Measurements from ENCODE around the gene FBLN1. TPM values are rescaled to one million over a fixed set of nuclear protein-coding genes. Genes with fewer than 3 reads are reported as not detected.

The FBLN1 gene
- total RNA-seq, 2 donors from 2014 or later, result 92.8 to 354 TPM

- H3K27me3 ChIP-seq, result no peaks in the 10 kb centered on the region
- TF ChIP-seq CTCF (IDR thresholded peaks at IDR 0.05), result no peak
- no peaks in the 10 kb centered on the region for H3K4me1 ChIP-seq
- H3K9me3 ChIP-seq, result no peaks in the 10 kb centered on the region
- no peak for DNase-seq (ENCODE audit: low spot score)
- H3K27ac ChIP-seq, result no peak overlapping the region
- peaks cover 6% of the 10 kb centered on the region for H3K36me3 ChIP-seq
- no peak overlapping the region for H3K4me3 ChIP-seq
Measured at GRCh38 chr22:45584621-45585436, 82.1 kb downstream of the FBLN1 start.

- Histone ChIP-seq H3K27me3 (no peaks in the 10 kb centered on the region), H3K4me1 (no peaks in the 10 kb centered on the region), H3K9me3 (no peaks in the 10 kb centered on the region), H3K36me3 (peaks cover 6% of the 10 kb centered on the region), H3K27ac (no peak overlapping the region), H3K4me3 (no peak overlapping the region)
- TF ChIP-seq CTCF (IDR thresholded peaks at IDR 0.05), result no peak
- no peak for DNase-seq (ENCODE audit: low spot score)
Measured at GRCh38 chr22:45585437-45585755, 82.7 kb downstream of the FBLN1 start.

GRCh38 chr22:45585946-45586540 lies 83.4 kb downstream of the FBLN1 start:
- Histone ChIP-seq H3K4me1 (no peaks in the 10 kb centered on the region), H3K27ac (no peak overlapping the region), H3K36me3 (peaks cover 6% of the 10 kb centered on the region), H3K4me3 (no peak overlapping the region), H3K27me3 (no peaks in the 10 kb centered on the region), H3K9me3 (no peaks in the 10 kb centered on the region)
- TF ChIP-seq CTCF (IDR thresholded peaks at IDR 0.05), result no peak
- DNase-seq (ENCODE audit: low spot score), result no peak

GRCh38 chr22:45586651-45587405 lies 84.1 kb downstream of the FBLN1 start:
- TF ChIP-seq CTCF (IDR thresholded peaks at IDR 0.05), result no peak
- DNase-seq (ENCODE audit: low spot score), result no peak

GRCh38 chr22:45587638-45588505 lies 85.2 kb downstream of the FBLN1 start:
- TF ChIP-seq CTCF (IDR thresholded peaks at IDR 0.05), result no peak
- Histone ChIP-seq H3K27ac (no peak overlapping the region), H3K9me3 (no peaks in the 10 kb centered on the region), H3K36me3 (peaks cover 6% of the 10 kb centered on the region), H3K4me3 (no peak overlapping the region), H3K27me3 (no peaks in the 10 kb centered on the region), H3K4me1 (no peaks in the 10 kb centered on the region)
- DNase-seq (ENCODE audit: low spot score), result no peak

More at GRCh38 chr22:45586651-45587405, 84.1 kb downstream of the FBLN1 start:
- H3K4me1 ChIP-seq, result no peaks in the 10 kb centered on the region
- H3K9me3 ChIP-seq, result no peaks in the 10 kb centered on the region
- H3K27ac ChIP-seq, result no peak overlapping the region
- peaks cover 6% of the 10 kb centered on the region for H3K36me3 ChIP-seq
- H3K27me3 ChIP-seq, result no peaks in the 10 kb centered on the region
- H3K4me3 ChIP-seq, result no peak overlapping the region

Measured in right atrium auricular region (tissue), 2 donors.